Measurements from ENCODE around the gene ENOX1.

ENOX1 gene

DNA sequence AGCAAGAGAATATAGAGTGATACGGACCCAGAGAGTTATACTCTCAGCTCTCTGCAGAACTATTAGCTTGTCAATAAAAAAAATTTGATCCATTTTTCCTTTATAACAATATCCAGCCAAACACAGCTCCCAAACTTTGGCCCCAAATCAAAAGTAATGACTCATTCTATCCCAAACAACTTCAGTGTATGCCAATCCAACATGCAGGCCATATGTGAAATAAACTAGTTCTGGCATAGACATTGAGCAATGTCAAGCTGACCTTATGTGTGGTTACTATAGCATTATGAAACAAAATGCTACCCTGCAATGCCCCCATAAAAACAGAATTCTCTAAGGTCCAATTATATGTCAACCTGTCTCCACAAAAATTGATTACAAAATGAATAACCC lies 553.9 kb downstream of the ENOX1 start:
- no peak for DNase-seq

DNA sequence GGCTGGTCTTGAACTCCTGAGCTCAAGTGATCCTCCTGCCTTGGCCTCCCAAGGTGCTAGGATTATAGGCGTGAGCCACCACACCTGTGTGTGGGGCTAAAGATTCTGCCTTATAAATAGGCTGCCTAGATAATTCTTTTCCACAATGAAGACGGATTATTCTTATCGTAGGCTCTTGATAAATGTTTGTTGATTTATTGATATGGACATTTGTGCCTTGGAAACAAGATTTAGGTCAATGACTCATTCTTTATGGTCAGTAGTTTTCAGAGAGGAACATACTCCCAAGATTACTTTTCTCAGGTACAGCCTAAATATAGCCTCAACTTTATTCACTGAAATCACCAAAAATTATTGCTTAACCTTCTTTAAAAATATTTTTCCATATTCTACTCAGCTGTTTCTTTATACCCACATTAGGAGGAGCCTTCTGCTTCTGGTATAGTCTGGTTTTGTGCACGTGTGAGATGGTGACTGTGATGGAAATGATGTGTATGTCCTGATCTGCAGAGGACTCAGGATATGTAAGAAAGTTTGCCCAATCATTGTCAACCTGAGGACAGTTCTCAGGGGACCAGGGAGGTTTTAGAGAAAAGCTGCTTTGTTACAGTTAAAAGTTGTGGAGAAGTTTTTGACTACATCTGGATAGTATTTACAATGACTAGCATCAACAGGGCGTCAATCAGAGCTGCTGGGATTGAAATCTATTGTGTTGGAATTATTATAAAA lies 554.5 kb downstream of the ENOX1 start:
- no peak for DNase-seq

DNA sequence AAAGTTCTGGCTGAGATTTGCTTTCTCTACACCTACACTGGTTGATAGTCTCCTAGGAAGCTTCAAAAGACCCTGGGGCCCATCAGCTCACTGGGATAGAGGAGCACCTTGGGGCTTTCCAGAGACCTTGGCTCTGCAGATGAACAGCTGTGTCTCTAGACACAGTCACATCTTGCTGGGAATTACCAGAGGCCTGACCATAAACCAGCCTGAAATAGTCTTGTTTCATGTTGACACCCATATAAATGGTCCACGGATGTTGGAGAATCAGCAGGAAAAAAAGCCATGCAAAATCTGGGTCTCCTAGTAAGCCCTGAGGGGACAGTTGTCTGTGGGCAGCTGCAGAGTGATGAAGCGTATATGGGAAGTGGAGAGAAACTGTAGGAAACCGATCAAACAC lies 555.8 kb downstream of the ENOX1 start:
- no peak for DNase-seq

DNA sequence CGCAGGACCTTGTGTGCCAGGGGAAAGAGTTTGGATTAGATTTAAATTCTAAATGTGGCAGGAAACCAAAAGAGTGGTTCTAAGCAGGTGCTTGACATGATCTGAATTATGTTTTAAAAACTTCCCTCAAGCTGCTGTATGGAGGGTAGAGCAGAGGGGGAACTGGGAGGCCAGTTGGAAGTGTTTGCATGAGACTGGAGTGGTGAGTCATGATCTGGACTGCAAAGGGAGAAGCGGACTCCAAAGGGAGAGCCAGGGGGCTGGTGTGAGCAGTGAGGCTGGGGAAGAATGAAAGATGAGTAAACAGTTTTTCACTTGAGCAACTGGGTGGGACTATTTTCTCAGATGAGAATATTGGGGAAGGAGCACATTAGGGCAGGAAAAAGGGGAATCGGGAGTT lies 557.3 kb downstream of the ENOX1 start:
- DNase-seq = no peak

DNA sequence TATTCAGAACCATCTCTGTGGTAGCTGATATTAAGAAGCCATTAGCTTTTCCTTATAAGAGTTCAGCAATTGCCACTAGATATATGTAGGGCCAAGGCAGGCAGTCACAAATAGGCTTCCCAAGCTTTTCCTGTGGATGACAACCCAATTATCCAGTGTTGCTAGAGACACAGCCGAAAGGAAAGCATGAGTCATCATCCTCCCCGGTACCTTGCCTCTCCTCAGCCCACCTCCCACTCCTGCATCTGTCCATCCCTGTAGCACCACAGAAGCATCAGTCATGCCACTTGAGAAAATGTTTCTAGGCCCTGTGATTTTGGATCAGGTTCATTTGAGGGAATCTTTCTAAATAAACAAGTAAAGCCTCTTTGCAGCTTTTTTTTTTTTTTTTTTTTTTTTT lies 559.1 kb downstream of the ENOX1 start:
- DNase-seq = no peak

DNA sequence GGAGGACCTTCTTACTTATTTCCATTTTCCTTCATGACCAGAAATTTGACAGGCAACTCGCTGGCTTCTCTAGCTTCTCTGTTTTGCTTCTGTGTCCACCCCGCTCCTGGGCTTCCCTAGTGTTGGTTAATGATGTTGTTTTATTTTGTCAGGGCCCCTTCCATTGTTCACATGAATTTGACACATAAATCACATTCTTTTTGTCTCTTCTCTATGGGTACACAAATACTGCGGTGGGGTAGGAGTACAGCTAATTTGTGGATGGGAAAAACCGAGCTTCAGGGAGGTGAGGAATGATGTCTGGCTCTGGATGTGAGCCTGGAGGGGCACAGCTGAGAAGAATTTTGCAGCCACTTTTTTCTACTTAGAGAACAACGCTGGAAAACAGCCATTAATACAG lies 563.6 kb downstream of the ENOX1 start:
- DNase-seq = no peak

DNA sequence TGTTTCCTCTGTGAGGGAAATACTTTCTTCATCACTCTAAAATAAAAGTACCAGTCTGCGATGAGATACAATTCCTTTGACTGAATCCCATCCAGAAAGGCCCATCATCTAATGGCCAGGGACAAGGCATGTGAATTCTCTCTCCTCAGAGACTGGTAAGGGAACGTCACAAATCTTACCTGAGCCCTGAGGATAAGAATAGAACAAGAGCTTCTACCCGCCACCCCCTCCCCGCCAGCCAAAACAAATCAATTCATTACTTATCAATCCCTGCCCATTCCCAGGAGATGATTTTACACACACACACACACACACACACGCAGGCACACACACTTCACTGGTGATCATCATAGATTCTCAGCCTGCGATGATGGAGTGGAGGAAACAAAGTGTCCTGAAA lies 564.7 kb downstream of the ENOX1 start:
- DNase-seq = no peak

DNA sequence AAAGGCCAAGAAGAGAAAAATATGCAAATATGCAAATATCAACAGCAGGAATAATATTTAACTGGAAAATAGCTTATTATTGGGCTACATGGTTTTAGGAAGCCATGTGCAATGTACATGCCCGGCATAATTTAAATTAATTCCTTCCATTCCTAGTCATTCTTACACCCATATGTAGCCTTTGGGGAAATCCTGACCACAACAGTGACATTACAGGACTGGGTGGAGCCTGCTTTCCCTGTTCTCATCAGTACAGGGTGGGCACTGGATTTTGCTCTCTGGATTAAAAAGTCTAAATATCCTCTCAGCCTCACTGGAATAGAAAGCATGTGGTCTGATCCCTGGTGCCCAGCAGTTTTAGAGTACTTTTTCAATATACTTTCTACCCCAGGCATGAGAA lies 565.2 kb downstream of the ENOX1 start:
- DNase-seq = no peak

DNA sequence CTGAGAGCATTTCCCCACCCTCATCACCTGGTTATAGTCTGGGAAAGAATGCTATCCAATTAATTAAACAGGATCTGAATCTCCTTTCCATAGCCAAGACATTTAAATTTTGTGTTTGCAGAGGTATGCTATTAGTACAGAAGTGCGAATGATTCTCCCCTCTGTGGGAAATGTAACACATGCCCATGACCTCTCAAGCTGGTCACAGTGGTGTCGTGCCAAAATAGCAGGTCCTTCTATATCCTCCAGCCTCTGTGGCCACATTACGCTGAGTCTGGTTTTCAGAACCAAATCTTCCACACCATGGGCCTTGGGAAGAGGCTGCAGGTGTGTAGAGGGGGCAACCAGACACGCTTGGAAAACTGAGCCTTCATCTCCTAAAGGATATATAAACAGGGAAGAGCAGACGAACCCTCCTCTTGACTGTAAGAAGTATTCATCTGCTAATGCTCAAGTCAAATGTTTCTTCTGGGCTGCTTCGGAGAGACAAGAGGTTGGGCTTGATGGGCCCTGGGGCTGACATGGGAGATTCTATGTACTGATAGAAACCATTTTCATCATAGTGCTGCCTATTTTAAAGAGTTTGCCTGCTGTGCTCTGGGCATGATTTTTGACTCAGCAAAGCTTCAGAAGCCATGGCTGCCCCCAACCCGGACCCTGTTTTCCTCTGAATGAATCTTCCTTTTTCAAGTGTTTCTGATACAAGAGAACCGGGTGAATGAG lies 565.7 kb downstream of the ENOX1 start:
- DNase-seq = no peak

DNA sequence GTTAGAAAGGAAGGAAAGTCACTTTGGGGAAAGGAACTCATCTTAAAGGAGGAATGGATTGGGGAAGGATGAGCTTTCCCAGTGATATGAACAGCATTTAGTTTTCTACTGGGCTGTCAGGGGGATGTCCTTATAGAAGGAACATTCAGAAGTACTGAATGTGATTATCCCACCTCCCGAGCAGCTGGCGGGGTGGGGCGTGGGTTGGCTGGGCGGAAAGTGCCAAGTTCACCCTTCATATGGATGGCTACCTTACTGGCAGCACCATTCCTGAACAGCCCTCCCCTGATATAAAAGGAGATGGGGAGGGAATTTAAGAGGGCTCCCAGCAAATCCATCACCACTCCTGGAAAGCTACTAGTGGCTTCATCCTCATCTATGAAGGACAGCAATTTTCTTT lies 572.6 kb downstream of the ENOX1 start:
- DNase-seq = no peak

DNA sequence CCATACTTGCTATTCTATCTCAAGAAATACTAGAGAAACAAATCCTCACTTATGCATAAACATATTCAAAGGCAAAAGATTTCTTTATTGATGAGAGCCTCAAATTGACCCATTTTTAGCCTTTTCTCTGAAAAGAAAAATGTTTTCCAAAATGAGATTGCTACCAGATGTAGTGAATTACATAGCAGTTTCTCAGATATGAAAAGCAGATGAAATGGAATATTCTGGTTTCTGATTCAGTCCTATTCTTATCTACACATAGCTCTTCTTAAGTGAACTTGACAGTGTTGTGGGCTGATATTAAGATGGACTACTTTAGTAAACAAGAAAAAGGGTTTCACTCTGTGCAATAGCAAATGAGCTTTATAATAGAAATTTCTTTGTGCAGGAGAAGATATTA lies 579.9 kb downstream of the ENOX1 start:
- no peak for DNase-seq

DNA sequence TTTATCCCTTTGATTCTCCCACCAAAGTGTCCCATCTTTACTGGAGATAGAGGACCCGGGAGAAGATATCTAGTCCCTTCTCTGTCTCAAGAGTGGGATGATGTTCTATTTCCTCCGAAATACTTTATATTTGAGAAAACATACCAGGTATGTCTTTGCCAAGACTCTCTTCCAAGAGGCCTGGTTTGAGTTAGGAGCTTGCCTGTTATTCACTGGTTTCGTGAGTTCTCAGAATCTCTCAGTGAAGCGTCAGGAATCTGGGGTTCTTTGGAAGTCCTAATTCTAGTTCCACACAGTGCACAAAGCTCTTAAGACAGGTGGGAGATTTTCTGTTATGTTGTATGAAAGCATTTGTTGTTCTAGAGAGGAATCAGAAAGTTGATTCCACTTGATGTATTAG lies 581.4 kb downstream of the ENOX1 start:
- no peak for DNase-seq

DNA sequence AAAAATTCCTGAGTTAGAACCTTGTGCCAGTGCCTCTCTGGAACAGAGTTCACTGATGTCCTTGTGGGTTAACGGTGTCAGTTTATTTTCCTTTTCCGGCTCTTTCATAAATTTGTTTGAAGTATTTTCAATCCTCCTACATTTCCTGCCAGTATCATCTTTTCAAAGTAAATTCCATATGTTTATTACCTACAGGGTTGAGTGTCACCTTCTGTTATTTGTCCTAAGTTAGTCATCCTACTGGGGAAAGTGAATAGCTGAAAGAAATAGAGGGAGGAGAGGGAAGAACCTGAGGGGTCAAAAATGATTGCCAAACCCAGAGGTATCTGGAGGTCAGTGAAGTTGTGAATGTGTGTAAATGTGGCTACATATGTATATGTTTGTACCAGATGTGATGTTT lies 582.2 kb downstream of the ENOX1 start:
- DNase-seq = no peak

DNA sequence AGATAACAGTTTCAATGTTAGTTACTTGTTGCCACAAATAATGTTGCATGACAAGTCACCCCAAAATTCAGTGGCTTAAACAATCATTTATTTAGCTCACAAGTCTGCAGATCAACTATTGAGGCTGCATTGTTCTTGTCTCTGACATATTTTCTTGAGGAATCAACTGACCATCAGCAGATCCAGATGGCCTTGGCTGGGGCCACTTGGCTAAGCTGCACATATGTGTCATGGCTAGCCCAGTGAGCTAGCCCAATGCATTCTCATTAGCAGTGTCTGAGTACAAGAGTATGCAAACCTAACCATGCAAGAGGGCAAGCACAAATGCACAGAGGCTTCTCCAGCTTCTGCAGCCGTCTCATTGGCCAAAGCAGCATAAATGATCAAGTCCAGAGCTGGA lies 583.0 kb downstream of the ENOX1 start:
- DNase-seq = no peak

DNA sequence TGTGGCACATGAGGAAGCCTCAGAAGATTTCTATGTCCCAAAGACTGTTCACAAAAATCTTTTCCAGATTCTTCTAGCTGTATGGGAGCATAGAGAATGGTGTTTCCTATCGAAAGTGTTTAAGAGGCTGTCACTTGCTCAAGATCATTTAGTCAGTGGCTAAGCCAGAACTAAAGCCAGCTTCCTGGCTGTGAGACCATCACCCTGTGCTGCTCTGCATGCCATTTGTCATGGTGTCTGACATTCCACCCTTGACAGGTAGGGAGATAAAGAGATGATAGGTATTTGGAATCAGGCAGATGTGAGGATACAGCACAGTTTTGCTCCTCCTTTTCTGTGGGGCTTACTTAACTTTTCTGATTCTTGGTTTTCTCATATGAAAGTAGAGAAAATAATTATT lies 586.0 kb downstream of the ENOX1 start:
- no peak for DNase-seq

DNA sequence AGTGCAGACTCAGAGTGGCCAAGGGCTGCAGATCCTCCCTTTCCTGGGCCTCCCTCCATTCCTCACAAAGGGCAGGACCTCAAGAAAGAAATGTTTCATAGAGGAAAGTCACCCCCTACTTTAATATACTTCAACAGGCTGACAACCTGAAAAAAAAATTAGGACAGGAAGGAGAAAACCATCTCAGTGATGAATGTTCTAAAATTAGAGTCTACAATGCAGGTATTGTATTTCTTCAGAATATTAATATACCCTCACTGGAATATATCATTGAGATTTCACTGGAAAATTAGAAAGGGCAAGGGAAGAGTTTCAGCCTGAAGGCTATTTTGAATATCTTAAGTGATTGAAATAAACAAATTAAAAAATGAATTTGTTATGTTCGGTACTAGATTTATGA lies 586.5 kb downstream of the ENOX1 start:
- DNase-seq = no peak

DNA sequence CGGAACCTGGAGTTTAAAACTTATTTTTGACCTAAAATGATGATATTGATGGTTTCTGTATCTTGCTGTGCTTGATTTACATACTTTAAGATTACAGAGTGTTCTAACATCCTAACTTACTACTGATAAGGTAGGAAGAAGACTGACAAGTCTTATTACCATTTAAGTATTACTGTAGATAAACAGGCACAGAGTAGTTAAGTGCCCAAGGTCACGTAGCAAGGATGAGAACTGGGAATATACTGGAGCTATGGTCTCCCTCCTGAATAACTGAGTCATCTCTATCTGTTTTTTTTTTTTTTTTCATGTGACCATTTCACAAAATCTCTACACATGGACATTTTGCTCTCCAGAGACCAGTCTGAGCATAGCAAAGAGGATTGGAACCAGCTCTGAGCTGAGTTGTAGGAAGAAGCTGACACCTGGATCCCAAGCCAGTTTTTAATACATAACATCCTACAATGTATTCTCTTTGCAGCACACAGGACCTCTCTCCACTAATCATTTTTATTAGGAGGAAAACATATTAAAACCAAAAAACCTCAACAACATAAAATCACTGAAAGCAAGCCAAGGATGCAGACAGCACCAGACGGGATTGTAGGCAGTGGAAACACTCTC lies 589.9 kb downstream of the ENOX1 start:
- DNase-seq = no peak

DNA sequence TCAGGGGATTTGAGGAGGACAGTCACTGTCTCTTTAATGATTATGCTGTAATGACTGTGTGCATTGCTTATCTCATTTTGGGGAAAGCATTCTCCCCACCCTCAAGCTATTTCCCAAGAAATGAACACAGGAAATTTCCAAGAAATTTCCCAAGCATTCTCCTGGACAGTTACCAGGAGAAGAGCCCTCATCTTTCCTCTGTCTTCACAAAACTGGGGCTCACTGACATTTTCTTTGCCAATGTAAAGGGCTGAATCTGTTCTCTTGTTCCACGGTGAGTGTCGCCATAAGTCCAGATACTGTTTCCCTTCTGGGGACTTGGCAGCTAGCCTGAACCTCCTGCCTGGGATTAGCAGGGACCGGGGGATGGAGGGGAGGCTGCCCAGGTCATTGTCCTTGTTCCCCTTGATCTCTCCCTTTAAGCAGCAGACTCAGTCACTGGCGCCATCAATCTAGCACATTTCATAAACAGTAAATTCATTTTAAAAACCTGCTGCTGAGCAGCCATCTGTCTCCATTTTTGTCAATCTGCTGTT lies 590.6 kb downstream of the ENOX1 start:
- DNase-seq = no peak

DNA sequence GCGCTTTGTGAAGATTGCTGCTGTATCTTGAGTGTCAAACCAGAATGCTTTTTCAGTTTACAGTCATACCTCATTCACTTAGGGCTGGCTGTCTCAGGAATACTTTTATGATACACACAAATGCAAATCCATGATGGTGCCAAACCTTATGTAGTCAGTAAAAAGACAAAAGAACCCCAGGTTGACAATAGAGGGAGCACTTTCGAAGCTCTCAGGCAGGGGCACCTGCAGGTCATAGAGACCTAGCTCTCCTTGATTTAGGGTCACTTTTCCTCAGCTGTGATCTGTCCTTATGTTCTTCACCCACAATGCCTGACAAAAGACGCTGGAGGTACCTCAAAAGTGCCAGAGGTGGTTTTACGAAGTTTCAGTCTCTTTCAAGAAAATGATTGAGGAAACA lies 591.2 kb downstream of the ENOX1 start:
- DNase-seq = no peak

DNA sequence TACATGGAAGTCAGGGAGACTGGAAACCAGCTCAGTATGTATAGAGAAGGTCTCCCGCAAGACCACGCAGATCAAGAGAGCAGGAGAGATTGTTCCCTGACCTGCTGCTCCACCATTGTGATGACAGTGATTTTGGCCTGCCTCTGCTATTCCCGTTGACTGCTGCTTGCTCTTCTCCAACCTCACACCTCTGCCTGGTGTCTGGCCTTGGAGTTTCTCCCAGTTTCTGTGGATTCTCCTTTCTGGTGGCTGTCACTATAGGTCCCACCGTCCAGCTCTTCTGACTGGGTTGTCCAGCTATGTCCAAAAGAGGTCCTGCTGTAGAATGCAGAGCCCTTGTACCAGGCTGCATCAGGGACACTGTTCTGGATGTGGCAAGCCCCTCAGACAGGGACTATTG lies 591.7 kb downstream of the ENOX1 start:
- DNase-seq = no peak

DNA sequence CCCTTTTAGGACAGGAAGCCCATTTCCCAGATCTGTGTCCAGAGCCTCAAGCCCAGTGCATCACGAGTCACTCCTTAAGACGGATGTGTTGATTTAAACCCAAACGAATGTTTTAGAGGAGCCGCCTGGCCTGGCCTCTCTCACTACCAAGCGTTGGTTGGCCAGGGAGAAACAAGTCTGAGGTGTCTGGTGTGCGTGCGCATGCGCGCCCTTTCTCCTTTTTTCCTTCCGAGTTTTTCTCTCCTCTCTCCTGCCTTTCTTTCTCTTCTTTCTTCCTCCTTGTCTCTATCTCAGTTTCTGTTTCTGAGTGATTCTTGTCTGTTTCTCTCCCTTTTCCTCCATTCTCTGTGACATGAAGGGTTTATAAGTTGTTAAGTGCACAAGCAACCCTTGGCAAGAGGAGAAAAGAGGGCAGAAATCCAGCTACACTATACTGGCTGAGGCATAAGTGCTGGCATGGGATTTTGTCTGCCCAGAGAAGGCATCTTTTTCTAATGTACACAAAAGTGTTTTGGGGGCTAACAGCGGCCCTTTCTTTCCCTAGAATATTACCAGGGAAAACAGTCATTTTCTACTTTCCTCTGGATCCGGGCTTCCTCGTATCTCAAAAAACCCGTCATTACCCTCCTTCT lies 592.9 kb downstream of the ENOX1 start:
- no peak for DNase-seq

DNA sequence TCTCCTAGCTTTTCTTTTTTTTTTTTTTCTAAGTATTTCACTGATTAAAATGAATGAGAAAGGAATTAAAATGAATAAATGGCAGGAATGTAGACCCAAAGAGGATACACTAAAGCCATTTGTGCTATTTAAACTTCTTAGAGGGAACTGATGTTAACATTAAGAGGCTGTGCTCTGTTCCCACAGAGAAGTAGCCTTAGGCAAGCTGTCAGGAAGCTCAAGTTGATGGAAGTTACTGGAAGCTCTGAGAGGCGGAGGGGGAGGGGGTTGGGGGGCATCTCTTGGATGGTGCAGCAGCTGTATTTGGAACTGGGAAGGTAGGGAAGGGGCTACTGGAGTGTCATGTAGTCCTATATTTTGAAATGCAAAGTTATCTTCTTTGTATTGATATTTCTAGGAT lies 595.2 kb downstream of the ENOX1 start:
- DNase-seq = no peak

DNA sequence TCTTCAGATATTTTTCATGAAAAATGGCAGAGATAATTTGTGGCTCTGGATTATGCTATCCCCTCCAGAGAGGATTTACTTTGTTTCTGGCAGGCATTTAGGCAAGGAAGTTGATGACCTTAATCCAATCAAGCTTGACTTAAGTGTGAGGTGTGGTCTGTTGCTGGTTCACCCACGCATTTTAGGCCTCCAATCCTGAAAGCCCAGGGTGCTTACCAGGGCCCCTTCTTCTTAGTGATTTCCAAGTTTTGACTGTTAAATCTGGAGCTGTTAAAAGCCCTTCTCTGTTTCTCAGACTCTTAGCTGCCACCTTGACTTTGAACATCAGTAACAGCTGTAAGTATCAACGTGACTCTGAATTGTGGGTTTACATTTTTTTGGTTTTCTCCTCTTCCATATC lies 601.5 kb downstream of the ENOX1 start:
- DNase-seq = no peak

DNA sequence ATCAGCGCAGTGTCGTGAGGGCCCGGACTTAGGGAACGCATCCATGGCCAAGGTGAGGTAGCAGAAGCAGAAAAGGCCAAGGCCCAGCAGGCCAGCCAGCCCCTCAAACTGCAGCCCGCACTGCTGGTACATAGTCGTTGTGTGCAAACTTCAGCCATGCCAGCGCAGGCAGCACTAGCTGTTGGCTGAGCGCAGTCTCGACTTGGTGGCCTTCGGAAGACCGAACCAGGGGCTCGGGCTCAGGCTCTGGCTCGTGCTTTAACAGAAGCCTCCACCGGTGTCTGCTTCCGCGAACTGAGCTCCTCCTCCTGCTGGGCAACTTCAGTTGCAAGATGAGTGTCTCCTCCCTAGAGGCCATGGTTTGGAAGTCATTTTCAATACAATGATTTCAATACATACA lies 605.9 kb downstream of the ENOX1 start:
- DNase-seq = no peak

All from activated naive CD4-positive, alpha-beta T cell treated with Interleukin-2 at 50 U/mL for 16 hours (primary cell).